Endothelial cell of umbilical vein (primary cell): ENCODE measurements around the gene SC5D. TPM values are rescaled to one million over a fixed set of nuclear protein-coding genes. Genes with fewer than 3 reads are reported as not detected.

Source experiments
- BruUV-seq: library from RNA; stranded (reverse); fragments of 400-500 nt; replicated peaks from 2 replicates; lab custom pipeline; 2021; lab: Mats Ljungman, UMichigan
- CTCF ChIA-PET: fragments of 300-600, 350-600 bp; sonication (Branson Sonifier 250); formaldehyde crosslinking; loops from one replicate; lab custom pipeline; 2021; ENCODE audit warnings: antibody characterized with exemption, inconsistent platforms; lab: Charles Lee
- POLR2A ChIA-PET: fragments of 300-600, 350-600 bp; sonication (Branson Sonifier 250); formaldehyde crosslinking; loops from one replicate; lab custom pipeline; 2021; ENCODE audit warnings: antibody characterized with exemption, inconsistent platforms; lab: Charles Lee
- DNase-seq: peaks from one replicate; pipeline ENCODE4 v3.0.0-alpha.2; 2011; ENCODE audit warnings: low read depth, low spot score
- FAIRE-seq: peaks from 2 replicates; lab custom pipeline; 2011; peaks lifted over from hg19 to GRCh38; lab: Jason Lieb, UNC
- H2AFZ ChIP-seq: 2 replicates; pipeline ENCODE4 v1.6.0; 2012; ENCODE audit warnings: low read depth, low read length, control low read depth, inconsistent platforms
- H3K27ac ChIP-seq: 2 replicates; pipeline ENCODE4 v1.5.1; 2011; ENCODE audit warnings: low read depth, mild to moderate bottlenecking, control low read depth, low read length, moderate library complexity; ENCODE audit not compliant: insufficient read depth
- H3K27me3 ChIP-seq, 2 experiments: 2 replicates each; pipeline versions ENCODE4 v1.6.0 to v1.6.1; 2011; ENCODE audit warnings: low read length in 2 of 2, mixed read lengths in 1 of 2; ENCODE audit not compliant: control insufficient read depth in 2 of 2, insufficient read depth in 2 of 2
- H3K36me3 ChIP-seq, 2 experiments: 2 replicates in 1 of 2; 3 replicates in 1 of 2; pipeline ENCODE4 v1.5.1; 2011; ENCODE audit warnings: low read length in 2 of 2, mild to moderate bottlenecking in 1 of 2, moderate library complexity in 1 of 2; ENCODE audit not compliant: control insufficient read depth in 2 of 2, insufficient read depth in 2 of 2; ENCODE audit errors: extremely low read depth in 1 of 2
- H3K4me1 ChIP-seq: 3 replicates; pipeline ENCODE4 v1.5.1; 2011; ENCODE audit warnings: mild to moderate bottlenecking, low read length; ENCODE audit not compliant: control insufficient read depth, insufficient read depth; ENCODE audit errors: extremely low read depth
- H3K4me2 ChIP-seq: 2 replicates; pipeline ENCODE4 v1.6.1; 2011; ENCODE audit warnings: low read length, control low read depth, mixed read lengths; ENCODE audit not compliant: insufficient read depth
- H3K4me3 ChIP-seq, 3 experiments: fragments of 200-600 bp in 1 of 3; sonication (generic), shearing (Covaris generic) in 1 of 3; replicated peaks in 1 of 3; 2 replicates each; pipeline ENCODE4 v1.5.1; 2011 to 2016; ENCODE audit warnings: control low read depth in 3 of 3, low read length in 3 of 3, mild to moderate bottlenecking in 2 of 3, inconsistent platforms in 1 of 3, low read depth in 1 of 3, moderate library complexity in 1 of 3; ENCODE audit not compliant: insufficient read depth in 1 of 3
- H3K79me2 ChIP-seq: 2 replicates; pipeline ENCODE4 v1.6.0; 2012; ENCODE audit warnings: low read length, inconsistent platforms; ENCODE audit not compliant: control insufficient read depth, insufficient read depth
- H3K9ac ChIP-seq: replicated peaks from 2 replicates; pipeline ENCODE3; 2011; ENCODE audit warnings: low read length, control low read depth; ENCODE audit not compliant: insufficient read depth; ENCODE audit errors: extremely low read depth
- H3K9me1 ChIP-seq: replicated peaks from 3 replicates; pipeline ENCODE4 v1.6.0; 2011; ENCODE audit warnings: mild to moderate bottlenecking, low read length; ENCODE audit not compliant: control insufficient read depth, insufficient read depth; ENCODE audit errors: extremely low read depth
- H3K9me3 ChIP-seq: replicated peaks from 2 replicates; pipeline ENCODE4 v1.5.1; 2012; ENCODE audit warnings: low read length, inconsistent platforms; ENCODE audit not compliant: control insufficient read depth, insufficient read depth
- H4K20me1 ChIP-seq: replicated peaks from 2 replicates; pipeline ENCODE3; 2011; ENCODE audit warnings: mild to moderate bottlenecking, low read length; ENCODE audit not compliant: control insufficient read depth, insufficient read depth; ENCODE audit errors: extremely low read depth
- EZH2 ChIP-seq: IDR thresholded peaks from 2 replicates; pipeline ENCODE4 v1.6.1; 2012; ENCODE audit warnings: borderline replicate concordance, low read depth, mild to moderate bottlenecking, moderate library complexity, low read length, inconsistent platforms; ENCODE audit not compliant: severe bottlenecking
- FOS ChIP-seq: IDR thresholded peaks from 2 replicates; pipeline ENCODE4 v1.6.1; 2011; ENCODE audit warnings: mild to moderate bottlenecking, low read length, moderate library complexity, borderline replicate concordance; ENCODE audit not compliant: insufficient read depth
- POLR2AphosphoS5 ChIP-seq: IDR thresholded peaks from 2 replicates; pipeline ENCODE4 v1.6.1; 2012; ENCODE audit warnings: low read depth, mild to moderate bottlenecking, control low read depth, low read length, moderate library complexity; ENCODE audit not compliant: insufficient read depth
- dilution Hi-C: fragments of 300-500 bp; cut with MboI; formaldehyde crosslinking; loops from one replicate; pipeline ENCODE4 v1.15.0; 2019; ENCODE audit warnings: low sequenced_read_pairs; ENCODE audit not compliant: extremely low pct_ligation_motif_present
- intact Hi-C: fragments of 100-400 bp; cut with micrococcal nuclease; formaldehyde crosslinking; loops from one replicate; pipeline ENCODE4 v1.10.0; 2022
- polyA plus RNA-seq, 4 experiments: library from polyadenylated mRNA; depleted of rRNA in 3 of 4; stranded (reverse) in 3 of 4; unstranded in 1 of 4; fragments of >200 nt; gene quantifications; 2 replicates each; pipeline versions ENCODE4 v1.2.1 to v1.2.3, GENCODE V29; 2011 to 2012; ENCODE audit warnings: missing spikeins in 1 of 4
- total RNA-seq: library from RNA; stranded (reverse); gene quantifications from 2 replicates; pipeline ENCODE4 v1.2.3, GENCODE V29; 2021
- TF ChIP-seq, protein P1 (sequence below), 2 donors: IDR thresholded peaks; 1 replicate in 1 of 2; 2 replicates in 1 of 2; pipeline ENCODE4 v1.5.1; 2011; ENCODE audit warnings: low read length in 2 of 2, mild to moderate bottlenecking in 2 of 2, moderate library complexity in 2 of 2, control low read depth in 1 of 2, inconsistent platforms in 1 of 2, low read depth in 1 of 2; ENCODE audit not compliant: insufficient read depth in 1 of 2; ENCODE audit errors: extremely low read depth in 1 of 2

The SC5D gene
- total and polyA plus RNA-seq, 2 donors (not counting 3 experiments of a cell fraction or from before 2014, with no cell fraction given), result 37.1 to 40.0 TPM

DNA sequence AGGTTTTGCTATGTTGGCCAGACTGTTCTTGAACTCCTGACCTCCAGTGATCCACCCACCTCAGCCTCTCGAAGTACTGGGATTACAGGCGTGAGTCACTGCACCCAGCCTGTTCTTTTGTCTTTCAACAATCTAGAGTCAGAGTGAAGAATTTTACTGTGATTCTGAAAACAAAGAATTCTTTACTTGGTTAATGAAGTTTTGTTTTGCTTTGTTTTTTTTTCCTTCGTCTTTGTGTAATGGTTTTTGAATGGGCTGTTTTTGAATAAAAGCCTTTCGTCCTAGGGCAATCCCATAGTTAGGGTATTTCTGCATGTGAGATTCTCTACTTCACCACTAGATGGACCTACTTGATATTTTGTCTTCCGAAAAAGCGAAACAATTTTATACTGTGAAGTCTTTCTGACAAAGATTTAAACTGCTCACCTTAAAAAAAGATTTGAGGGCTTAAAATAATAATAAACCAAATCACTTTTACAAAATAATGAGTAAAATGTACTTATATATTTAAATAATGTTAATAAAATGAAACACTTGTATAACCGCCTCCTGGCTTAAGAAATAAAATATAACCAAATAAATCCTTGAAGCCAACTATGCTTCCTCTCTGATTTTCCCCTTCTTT is 43.4 kb upstream of the SC5D start:
- no TSS peak for BruUV-seq
- Histone ChIP-seq H3K36me3 (no peaks in the 10 kb centered on the region), H3K27ac (no peak overlapping the region), H3K79me2 (no peaks in the 10 kb centered on the region), H2AFZ (peak overlapping the region; percentile 19), H3K4me1 (no peaks in the 10 kb centered on the region), H3K9me3 (no peaks in the 10 kb centered on the region), H3K4me2 (peak overlapping the region; percentile 61), H3K27me3 (peaks cover 0 to 2% of the 10 kb centered on the region in 2 experiments), H3K4me3 (no peak overlapping the region), H3K9me1 (no peaks in the 10 kb centered on the region), H3K9ac (peak overlapping the region; percentile 18), H4K20me1 (no peaks in the 10 kb centered on the region)
- dilution Hi-C loops (no loop called here), intact Hi-C loops (loop anchor here (1.0 kb wide), 3 partner anchors 43 to 1256 kb away; partner anchors contain the start of gene SC5D)
- POLR2A ChIA-PET, result no interaction called here
- DNase-seq, result peak; percentile 54
- TF ChIP-seq EZH2 (no peak), FOS (peak; percentile 11), POLR2AphosphoS5 (no peak)
- TF ChIP-seq, protein P1, sequence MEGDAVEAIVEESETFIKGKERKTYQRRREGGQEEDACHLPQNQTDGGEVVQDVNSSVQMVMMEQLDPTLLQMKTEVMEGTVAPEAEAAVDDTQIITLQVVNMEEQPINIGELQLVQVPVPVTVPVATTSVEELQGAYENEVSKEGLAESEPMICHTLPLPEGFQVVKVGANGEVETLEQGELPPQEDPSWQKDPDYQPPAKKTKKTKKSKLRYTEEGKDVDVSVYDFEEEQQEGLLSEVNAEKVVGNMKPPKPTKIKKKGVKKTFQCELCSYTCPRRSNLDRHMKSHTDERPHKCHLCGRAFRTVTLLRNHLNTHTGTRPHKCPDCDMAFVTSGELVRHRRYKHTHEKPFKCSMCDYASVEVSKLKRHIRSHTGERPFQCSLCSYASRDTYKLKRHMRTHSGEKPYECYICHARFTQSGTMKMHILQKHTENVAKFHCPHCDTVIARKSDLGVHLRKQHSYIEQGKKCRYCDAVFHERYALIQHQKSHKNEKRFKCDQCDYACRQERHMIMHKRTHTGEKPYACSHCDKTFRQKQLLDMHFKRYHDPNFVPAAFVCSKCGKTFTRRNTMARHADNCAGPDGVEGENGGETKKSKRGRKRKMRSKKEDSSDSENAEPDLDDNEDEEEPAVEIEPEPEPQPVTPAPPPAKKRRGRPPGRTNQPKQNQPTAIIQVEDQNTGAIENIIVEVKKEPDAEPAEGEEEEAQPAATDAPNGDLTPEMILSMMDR (IDR thresholded peaks at IDR 0.05; ENCODE audit: extremely low read depth in 1 of 2, insufficient read depth in 1 of 2, low read depth in 1 of 2, low read length in 2 of 2), result peak; percentile 45 to 58
- peak; percentile 71 for FAIRE-seq
- CTCF ChIA-PET, result interaction anchor here (1.0 to 3.6 kb wide), 4 partner anchors 13 to 342 kb away, joined by 3 to 33 read pairs (median 17); no protein-coding TSS in a partner anchor
